Bronchial epithelial cell (primary cell): ENCODE data around the gene ORAI3. TPM values are rescaled to one million over a fixed set of nuclear protein-coding genes. Genes with fewer than 3 reads are reported as not detected.

Source experiments
- DNase-seq: peaks from one replicate; pipeline ENCODE4 v3.0.0-alpha.2; 2010; ENCODE audit warnings: low read depth
- FAIRE-seq: peaks from 2 replicates; lab custom pipeline; 2011; peaks lifted over from hg19 to GRCh38; lab: Jason Lieb, UNC
- H3K27me3 ChIP-seq: 2 replicates; pipeline ENCODE4 v1.5.1; 2011; ENCODE audit warnings: low read length; ENCODE audit not compliant: control insufficient read depth, insufficient read depth
- H3K36me3 ChIP-seq: 2 replicates; pipeline ENCODE4 v1.5.1; 2011; ENCODE audit warnings: low read length; ENCODE audit not compliant: control insufficient read depth, insufficient read depth
- H3K4me3 ChIP-seq: 2 replicates; pipeline ENCODE4 v1.5.1; 2011; ENCODE audit warnings: mild to moderate bottlenecking, low read depth, low read length, control low read depth
- total RNA-seq: library from RNA; depleted of rRNA; stranded (reverse); fragments of >200 nt; gene quantifications from 2 replicates; pipeline ENCODE4 v1.2.1, GENCODE V29; 2014
- TF ChIP-seq, protein P1 (sequence below): IDR thresholded peaks from 2 replicates; pipeline ENCODE4 v1.5.1; 2011; ENCODE audit warnings: mild to moderate bottlenecking, moderate library complexity, low read length, control low read depth, inconsistent platforms; ENCODE audit not compliant: insufficient read depth, severe bottlenecking

Gene ORAI3
- total RNA-seq, 1 donor from 2014 or later, result 16.6 TPM

DNA sequence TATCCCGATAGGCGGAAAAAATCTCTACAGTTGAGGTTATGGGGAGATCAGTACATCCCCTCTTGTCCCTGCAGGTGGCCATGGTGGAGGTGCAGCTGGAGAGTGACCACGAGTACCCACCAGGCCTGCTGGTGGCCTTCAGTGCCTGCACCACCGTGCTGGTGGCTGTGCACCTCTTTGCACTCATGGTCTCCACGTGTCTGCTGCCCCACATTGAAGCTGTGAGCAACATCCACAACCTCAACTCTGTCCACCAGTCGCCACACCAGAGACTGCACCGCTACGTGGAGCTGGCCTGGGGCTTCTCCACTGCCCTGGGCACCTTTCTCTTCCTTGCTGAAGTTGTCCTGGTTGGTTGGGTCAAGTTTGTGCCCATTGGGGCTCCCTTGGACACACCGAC is 4.2 kb downstream of the ORAI3 start:
- TF ChIP-seq, protein P1, sequence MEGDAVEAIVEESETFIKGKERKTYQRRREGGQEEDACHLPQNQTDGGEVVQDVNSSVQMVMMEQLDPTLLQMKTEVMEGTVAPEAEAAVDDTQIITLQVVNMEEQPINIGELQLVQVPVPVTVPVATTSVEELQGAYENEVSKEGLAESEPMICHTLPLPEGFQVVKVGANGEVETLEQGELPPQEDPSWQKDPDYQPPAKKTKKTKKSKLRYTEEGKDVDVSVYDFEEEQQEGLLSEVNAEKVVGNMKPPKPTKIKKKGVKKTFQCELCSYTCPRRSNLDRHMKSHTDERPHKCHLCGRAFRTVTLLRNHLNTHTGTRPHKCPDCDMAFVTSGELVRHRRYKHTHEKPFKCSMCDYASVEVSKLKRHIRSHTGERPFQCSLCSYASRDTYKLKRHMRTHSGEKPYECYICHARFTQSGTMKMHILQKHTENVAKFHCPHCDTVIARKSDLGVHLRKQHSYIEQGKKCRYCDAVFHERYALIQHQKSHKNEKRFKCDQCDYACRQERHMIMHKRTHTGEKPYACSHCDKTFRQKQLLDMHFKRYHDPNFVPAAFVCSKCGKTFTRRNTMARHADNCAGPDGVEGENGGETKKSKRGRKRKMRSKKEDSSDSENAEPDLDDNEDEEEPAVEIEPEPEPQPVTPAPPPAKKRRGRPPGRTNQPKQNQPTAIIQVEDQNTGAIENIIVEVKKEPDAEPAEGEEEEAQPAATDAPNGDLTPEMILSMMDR, result no peak
- Histone ChIP-seq H3K4me3 (no peak overlapping the region), H3K27me3 (no peaks in the 10 kb centered on the region), H3K36me3 (peaks cover 6% of the 10 kb centered on the region)
- FAIRE-seq, result no peak
- DNase-seq, result no peak

DNA sequence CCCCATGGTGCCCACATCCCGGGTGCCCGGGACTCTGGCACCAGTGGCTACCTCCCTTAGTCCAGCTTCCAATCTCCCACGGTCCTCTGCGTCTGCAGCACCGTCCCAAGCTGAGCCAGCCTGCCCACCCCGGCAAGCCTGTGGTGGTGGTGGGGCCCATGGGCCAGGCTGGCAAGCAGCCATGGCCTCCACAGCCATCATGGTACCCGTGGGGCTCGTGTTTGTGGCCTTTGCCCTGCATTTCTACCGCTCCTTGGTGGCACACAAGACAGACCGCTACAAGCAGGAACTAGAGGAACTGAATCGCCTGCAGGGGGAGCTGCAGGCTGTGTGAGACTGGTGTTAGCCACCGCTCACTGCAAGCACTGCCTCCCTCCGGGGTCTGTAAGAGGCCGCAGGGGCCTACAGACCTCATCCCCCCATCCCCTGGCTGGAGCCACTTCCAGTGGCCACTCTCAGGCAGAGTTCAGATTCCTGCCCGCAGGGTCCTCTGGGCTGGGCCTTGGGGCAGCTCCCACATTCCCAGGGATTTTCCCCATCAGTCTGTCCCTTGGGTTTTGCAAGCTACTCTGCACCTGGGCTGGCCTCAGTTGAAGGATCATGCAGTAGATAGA is 4.8 kb downstream of the ORAI3 start:
- FAIRE-seq, result no peak

DNA sequence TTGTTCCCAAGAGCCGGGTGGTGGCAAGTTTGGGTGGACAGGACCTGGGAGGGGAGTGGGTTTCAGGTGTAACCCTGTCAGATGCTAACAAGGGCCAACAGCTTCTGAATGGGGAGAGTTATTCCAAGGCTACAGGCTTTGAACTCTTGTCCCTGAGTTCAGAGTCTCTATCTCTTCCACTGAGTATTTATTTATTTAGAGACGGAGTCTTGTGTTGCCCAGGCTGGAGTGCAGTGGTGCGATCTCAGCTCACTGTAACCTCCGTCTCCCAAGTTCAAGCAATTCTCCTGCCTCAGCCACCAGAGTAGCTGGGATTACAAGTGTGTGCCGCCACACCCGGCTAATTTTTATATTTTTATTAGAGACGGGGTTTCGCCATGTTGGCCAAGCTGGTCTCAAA is 6.1 kb downstream of the ORAI3 start:
- TF ChIP-seq, protein P1, result no peak
- no peak for FAIRE-seq
- Histone ChIP-seq H3K4me3 (no peak overlapping the region), H3K36me3 (peaks cover 12% of the 10 kb centered on the region), H3K27me3 (no peaks in the 10 kb centered on the region)
- DNase-seq, result no peak

More for the DNA sequence above, 4.8 kb downstream of the ORAI3 start:
- no peak overlapping the region for H3K4me3 ChIP-seq
- DNase-seq, result peak; percentile 48
- peaks cover 7% of the 10 kb centered on the region for H3K36me3 ChIP-seq
- TF ChIP-seq, protein P1, result peak; percentile 88
- H3K27me3 ChIP-seq, result no peaks in the 10 kb centered on the region

DNA sequence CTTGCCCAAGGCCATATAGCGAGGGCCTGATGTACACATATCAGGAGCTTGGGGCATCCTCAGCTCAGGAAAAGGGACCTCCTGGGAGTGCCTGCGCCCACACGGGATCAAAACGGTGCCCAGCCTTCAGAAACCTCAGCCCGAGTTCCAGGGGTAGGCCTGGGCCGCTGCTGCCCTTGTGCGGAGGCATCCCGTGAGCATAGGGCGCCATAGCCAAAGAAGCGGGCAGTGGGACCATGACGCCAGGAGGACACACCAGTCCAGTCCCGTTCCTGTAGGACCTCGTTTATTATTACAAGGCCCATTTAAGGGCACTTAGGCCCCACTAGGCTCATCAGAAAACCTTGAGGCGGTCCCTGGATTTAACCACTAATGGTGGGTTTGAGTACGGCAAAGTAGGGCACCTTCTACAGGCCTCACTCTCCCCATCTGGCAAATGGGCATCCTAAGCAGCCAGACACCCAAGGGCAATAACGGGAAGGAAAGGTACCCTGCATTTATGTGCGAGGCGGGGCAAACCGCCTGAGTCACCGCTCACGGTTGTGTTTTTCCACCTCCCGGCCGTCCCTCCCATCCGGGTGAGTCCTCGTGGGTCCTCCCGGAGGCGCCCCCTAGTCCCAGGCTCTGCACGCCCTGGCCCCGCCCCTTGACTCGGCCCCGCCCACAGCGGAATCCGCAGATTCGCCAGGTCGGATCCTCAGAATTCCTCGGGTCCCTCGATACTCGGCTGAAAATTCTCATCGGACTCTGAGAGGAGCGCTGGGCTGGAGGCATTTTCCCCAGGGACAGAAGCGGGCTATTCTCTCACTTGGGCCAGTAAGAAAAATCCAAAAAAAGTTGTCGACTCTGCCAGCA is 8.0 kb downstream of the ORAI3 start:
- DNase-seq (peak; percentile 84), FAIRE-seq (no peak)

DNA sequence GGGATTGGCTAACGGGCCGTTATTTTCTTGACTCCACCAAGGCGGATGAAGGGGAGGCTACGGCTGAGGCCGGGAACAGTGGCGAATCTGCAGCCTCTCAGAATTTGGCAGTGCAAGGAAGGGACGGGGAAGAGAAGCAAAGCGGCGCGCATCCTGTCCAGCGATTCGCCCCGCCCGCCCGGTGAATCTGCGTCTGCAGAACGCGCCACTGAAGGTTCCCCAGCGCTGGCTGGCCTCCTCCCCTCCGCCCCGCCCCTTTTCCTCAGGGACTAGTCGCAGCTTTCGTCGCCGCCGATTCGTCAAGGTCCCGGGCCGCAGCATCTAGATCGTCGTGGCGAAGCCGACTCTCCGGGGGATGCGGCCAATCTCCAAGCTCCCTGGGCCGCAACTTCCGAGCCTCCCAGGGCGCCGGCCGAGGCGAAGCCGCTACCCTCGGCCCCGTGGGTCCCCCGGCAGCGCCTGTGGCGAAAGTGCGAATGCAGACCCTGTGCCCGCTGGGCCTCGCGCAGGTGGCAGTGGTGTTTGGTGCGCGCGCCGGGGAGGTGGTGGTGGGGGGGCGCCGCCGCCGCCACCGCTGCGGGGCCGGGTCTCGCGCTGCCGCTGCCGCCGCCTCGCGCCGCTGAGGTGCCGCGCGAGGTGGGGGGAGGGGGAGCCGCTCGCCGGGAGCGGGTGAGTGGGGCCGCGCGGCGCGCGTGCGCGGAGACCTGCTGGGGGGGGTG is 8.7 kb downstream of the ORAI3 start, which contains the start of gene SETD1A:
TSS of gene SETD1A (plus strand) at position 299 of the 719 bp plus-strand sequence. CDS start 978 bp downstream, outside the sequence.
- DNase-seq, result peak; percentile 72
- FAIRE-seq, result no peak
- H3K36me3 ChIP-seq, result peaks cover 28% of the 10 kb centered on the region
- H3K4me3 ChIP-seq, result peak within 1 kb of the TSS; percentile 82
- no peaks in the 10 kb centered on the region for H3K27me3 ChIP-seq
- TF ChIP-seq, protein P1, result no peak

More for the DNA sequence above, 8.0 kb downstream of the ORAI3 start:
- Histone ChIP-seq H3K27me3 (no peaks in the 10 kb centered on the region), H3K4me3 (peak overlapping the region; percentile 82), H3K36me3 (peaks cover 25% of the 10 kb centered on the region)
- TF ChIP-seq, protein P1, result peak; percentile 39
